GM19193 (cell line): ENCODE results near the gene LRFN5.

Experiments
- POLR2A ChIP-seq: IDR thresholded peaks from 4 replicates; pipeline ENCODE4 v1.6.1; 2011; ENCODE audit not compliant: insufficient read depth, insufficient read length; ENCODE audit errors: extremely low read depth

The LRFN5 gene

GRCh38 chr14:41905394-41905964 is 298.8 kb downstream of the LRFN5 start:
- no peak for TF ChIP-seq POLR2A

DNA sequence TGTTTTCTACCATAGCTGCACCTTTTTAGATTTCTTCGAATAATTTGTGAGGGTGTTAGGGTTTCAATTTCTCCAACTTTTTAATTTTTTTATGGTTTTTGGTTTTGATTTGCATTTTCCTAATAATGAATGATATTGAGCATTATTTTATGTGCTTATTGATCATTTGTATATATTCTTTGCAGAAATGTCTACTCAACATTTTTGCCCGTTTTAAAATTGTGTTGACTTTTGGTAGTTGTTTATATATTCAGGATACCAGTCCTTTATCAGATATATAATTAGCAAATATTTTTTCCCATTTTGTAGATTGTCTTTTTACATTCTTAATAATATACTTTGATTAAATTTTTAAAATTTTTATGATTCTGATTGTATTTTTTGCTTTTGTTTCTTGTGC is 306.7 kb downstream of the LRFN5 start:
- TF ChIP-seq POLR2A: no peak

- TF ChIP-seq POLR2A: no peak
Observed at GRCh38 chr14:41915732-41916131, 309.1 kb downstream of the LRFN5 start.

- no peak for TF ChIP-seq POLR2A
Observed at GRCh38 chr14:41916313-41916712, 309.6 kb downstream of the LRFN5 start.

- TF ChIP-seq POLR2A: no peak
Observed at GRCh38 chr14:41925409-41925808, 318.7 kb downstream of the LRFN5 start.

- no peak for TF ChIP-seq POLR2A
Observed at GRCh38 chr14:41950428-41951151, 343.9 kb downstream of the LRFN5 start.
